ENCODE results near the gene CCDC70.

Gene CCDC70

GRCh38 chr13:51858433-51859247 is 3.1 kb upstream of the CCDC70 start:
- DNase-seq (ENCODE audit: low read depth in 3 of 3), result no peak

- DNase-seq (ENCODE audit: low read depth in 3 of 3), result no peak
Measured at GRCh38 chr13:51862957-51863356, 1.2 kb downstream of the CCDC70 start.

- no peak for DNase-seq (ENCODE audit: low read depth in 3 of 3)
Measured at GRCh38 chr13:51865838-51866237, 4.1 kb downstream of the CCDC70 start.

GRCh38 chr13:51867062-51867461 is 5.3 kb downstream of the CCDC70 start:
- DNase-seq (ENCODE audit: low read depth in 3 of 3), result no peak

- no peak for DNase-seq (ENCODE audit: low read depth in 3 of 3)
Measured at GRCh38 chr13:51869916-51870315, 8.1 kb downstream of the CCDC70 start.

GRCh38 chr13:51870616-51871015 is 8.8 kb downstream of the CCDC70 start:
- DNase-seq (ENCODE audit: low read depth in 3 of 3), result no peak

GRCh38 chr13:51873117-51873798 is 11.5 kb downstream of the CCDC70 start:
- DNase-seq (ENCODE audit: low read depth in 3 of 3), result no peak

GRCh38 chr13:51873837-51874236 is 12.1 kb downstream of the CCDC70 start:
- no peak for DNase-seq (ENCODE audit: low read depth in 3 of 3)

- DNase-seq (ENCODE audit: low read depth in 3 of 3), result no peak
Measured at GRCh38 chr13:51874651-51875050, 12.9 kb downstream of the CCDC70 start.

GRCh38 chr13:51879133-51879532 is 17.4 kb downstream of the CCDC70 start:
- DNase-seq (ENCODE audit: low read depth in 3 of 3), result no peak

GRCh38 chr13:51881296-51881695 is 19.5 kb downstream of the CCDC70 start:
- no peak for DNase-seq (ENCODE audit: low read depth in 3 of 3)

- DNase-seq (ENCODE audit: low read depth in 3 of 3), result no peak
Measured at GRCh38 chr13:51882570-51883225, 20.9 kb downstream of the CCDC70 start.

GRCh38 chr13:51883226-51883600 is 21.4 kb downstream of the CCDC70 start:
- no peak for DNase-seq (ENCODE audit: low read depth in 3 of 3)

GRCh38 chr13:51885651-51886050 is 23.9 kb downstream of the CCDC70 start:
- DNase-seq (ENCODE audit: low read depth in 3 of 3), result no peak

- no peak for DNase-seq (ENCODE audit: low read depth in 3 of 3)
Measured at GRCh38 chr13:51887468-51887867, 25.7 kb downstream of the CCDC70 start.

- DNase-seq (ENCODE audit: low read depth in 3 of 3), result no peak
Measured at GRCh38 chr13:51892657-51893056, 30.9 kb downstream of the CCDC70 start.

GRCh38 chr13:51894239-51894638 is 32.5 kb downstream of the CCDC70 start:
- no peak for DNase-seq (ENCODE audit: low read depth in 3 of 3)

- DNase-seq (ENCODE audit: low read depth in 3 of 3), result peak in 2 of 3 experiments; percentile 4 to 37
Measured at GRCh38 chr13:51895906-51896888, 34.4 kb downstream of the CCDC70 start.

- no peak for DNase-seq (ENCODE audit: low read depth in 3 of 3)
Measured at GRCh38 chr13:51900471-51900870, 38.7 kb downstream of the CCDC70 start.

GRCh38 chr13:51902776-51903175 is 41.0 kb downstream of the CCDC70 start:
- DNase-seq (ENCODE audit: low read depth in 3 of 3), result no peak

- no peak for DNase-seq (ENCODE audit: low read depth in 3 of 3)
Measured at GRCh38 chr13:51905787-51906186, 44.0 kb downstream of the CCDC70 start.

- DNase-seq (ENCODE audit: low read depth in 3 of 3), result no peak
Measured at GRCh38 chr13:51906581-51906980, 44.8 kb downstream of the CCDC70 start.
